Tibial nerve (tissue), 4 donors: ENCODE data around the gene ZNF618. TPM values are rescaled to one million over a fixed set of nuclear protein-coding genes. Genes with fewer than 3 reads are reported as not detected.

Source experiments
- DNase-seq, 2 donors: peaks; one replicate each; pipeline ENCODE4 v3.0.0-alpha.2; 2019; ENCODE audit warnings: low spot score in 2 of 2
- H3K27ac ChIP-seq, 4 donors: fragments of 200-600 bp; sonication (generic) in 3 of 4; one replicate each; pipeline ENCODE4 v1.5.1; 2017 to 2019; ENCODE audit warnings: mild to moderate bottlenecking in 1 of 4
- H3K27me3 ChIP-seq, 2 donors: fragments of 200-600 bp; sonication (generic) in 1 of 2; one replicate each; pipeline versions ENCODE4 v1.5.1 to v1.6.0; 2017 to 2019
- H3K36me3 ChIP-seq, 3 donors: fragments of 200-600 bp; sonication (generic); one replicate each; pipeline ENCODE4 v1.5.1; 2018 to 2019
- H3K4me1 ChIP-seq, 4 donors: fragments of 200-600 bp; sonication (generic) in 3 of 4; one replicate each; pipeline ENCODE4 v1.5.1; 2017 to 2019
- H3K4me3 ChIP-seq, 4 donors: fragments of 200-600 bp; sonication (generic) in 3 of 4; one replicate each; pipeline ENCODE4 v1.5.1; 2017 to 2019; ENCODE audit warnings: mild to moderate bottlenecking in 1 of 4, moderate library complexity in 1 of 4
- H3K9me3 ChIP-seq, 4 donors: fragments of 200-600 bp; sonication (generic) in 3 of 4; one replicate each; pipeline ENCODE4 v1.5.1; 2017 to 2019
- CTCF ChIP-seq, 5 experiments: fragments of 200-600 bp in 3 of 5; fragments of 450-650 bp in 2 of 5; sonication (generic) in 3 of 5; IDR thresholded peaks; one replicate each; pipeline ENCODE4 v1.5.1; 2016 to 2019; ENCODE audit warnings: antibody characterized with exemption in 5 of 5, mild to moderate bottlenecking in 3 of 5, moderate library complexity in 2 of 5
- EP300 ChIP-seq, 2 donors: sonication (generic); formaldehyde crosslinking; IDR thresholded peaks; one replicate each; pipeline ENCODE4 v1.6.1; 2017; ENCODE audit warnings: antibody characterized with exemption in 2 of 2, mild to moderate bottlenecking in 1 of 2
- POLR2A ChIP-seq, 2 donors: fragments of 450-650 bp; IDR thresholded peaks; one replicate each; pipeline ENCODE4 v1.6.1; 2017; ENCODE audit warnings: antibody characterized with exemption in 2 of 2, mild to moderate bottlenecking in 2 of 2, moderate library complexity in 2 of 2
- WGBS, 2 donors: methylation state at CpG; one replicate each; pipeline ENCODE4 v1.1.5; 2018; 5-methylcytosine and 5-hydroxymethylcytosine counted together
- total RNA-seq, 4 donors: library from RNA; depleted of rRNA; stranded (reverse); fragments of >200 nt; gene quantifications; one replicate each; pipeline ENCODE4 v1.1.0, GENCODE V29; 2016

The ZNF618 gene
- total RNA-seq, 4 donors from 2014 or later, result 7.3 to 11.6 (median 9.0) TPM

GRCh38 chr9:113990570-113990907 is 114.4 kb downstream of the ZNF618 start:
- Histone ChIP-seq H3K27me3 (no peaks in the 10 kb centered on the region), H3K4me3 (no peak overlapping the region), H3K36me3 (peaks cover 0 to 26% (median 0%) of the 10 kb centered on the region in 3 donors), H3K9me3 (no peaks in the 10 kb centered on the region), H3K4me1 (peaks cover 0 to 59% (median 18%) of the 10 kb centered on the region in 4 donors), H3K27ac (no peak overlapping the region)
- DNase-seq, result no peak
- TF ChIP-seq POLR2A (IDR thresholded peaks at IDR 0.05) (no peak), CTCF (IDR thresholded peaks at IDR 0.05) (no peak), EP300 (IDR thresholded peaks at IDR 0.05) (no peak)
- WGBS, 2 donors, result 86 to 87% methylated on average over 8 of the region's 8 CpGs

GRCh38 chr9:113990975-113991471 is 114.9 kb downstream of the ZNF618 start:
- Histone ChIP-seq H3K27ac (no peak overlapping the region), H3K27me3 (no peaks in the 10 kb centered on the region), H3K9me3 (no peaks in the 10 kb centered on the region), H3K4me3 (no peak overlapping the region), H3K36me3 (peaks cover 0 to 26% (median 0%) of the 10 kb centered on the region in 3 donors), H3K4me1 (peaks cover 0 to 59% (median 18%) of the 10 kb centered on the region in 4 donors)
- 83 to 92% methylated on average over 5 of the region's 5 CpGs for WGBS, 2 donors
- no peak for DNase-seq
- TF ChIP-seq EP300 (IDR thresholded peaks at IDR 0.05) (no peak), POLR2A (IDR thresholded peaks at IDR 0.05) (no peak)

GRCh38 chr9:113991714-113992113 is 115.6 kb downstream of the ZNF618 start:
- 88 to 95% methylated on average over 3 of the region's 3 CpGs for WGBS, 2 donors
- no peaks in the 10 kb centered on the region for H3K27me3 ChIP-seq
- H3K4me3 ChIP-seq, result no peak overlapping the region
- no peak overlapping the region for H3K27ac ChIP-seq
- peaks cover 0 to 31% (median 0%) of the 10 kb centered on the region in 3 donors for H3K36me3 ChIP-seq
- no peak for DNase-seq
- TF ChIP-seq EP300 (IDR thresholded peaks at IDR 0.05), result no peak
- TF ChIP-seq POLR2A (IDR thresholded peaks at IDR 0.05), result no peak
- TF ChIP-seq CTCF (IDR thresholded peaks at IDR 0.05), result no peak
- H3K9me3 ChIP-seq, result no peaks in the 10 kb centered on the region
- H3K4me1 ChIP-seq, result peaks cover 0 to 59% (median 18%) of the 10 kb centered on the region in 4 donors

GRCh38 chr9:113992276-113992951 is 116.3 kb downstream of the ZNF618 start:
- Histone ChIP-seq H3K4me1 (peaks cover 0 to 59% (median 18%) of the 10 kb centered on the region in 4 donors), H3K27ac (no peak overlapping the region), H3K4me3 (no peak overlapping the region), H3K27me3 (no peaks in the 10 kb centered on the region), H3K9me3 (no peaks in the 10 kb centered on the region), H3K36me3 (peaks cover 0 to 33% (median 0%) of the 10 kb centered on the region in 3 donors)
- WGBS, 2 donors, result 46 to 57% methylated on average over 12 to 15 of the region's 15 CpGs
- peak in 1 of 2 donors; percentile 16 for DNase-seq
- TF ChIP-seq POLR2A (IDR thresholded peaks at IDR 0.05) (no peak), EP300 (IDR thresholded peaks at IDR 0.05) (peak in 1 of 2 donors; percentile 68)

- no peak for DNase-seq
- H3K9me3 ChIP-seq, result no peaks in the 10 kb centered on the region
- 71 to 76% methylated on average over 6 of the region's 6 CpGs for WGBS, 2 donors
- H3K36me3 ChIP-seq, result peaks cover 0 to 32% (median 0%) of the 10 kb centered on the region in 3 donors
- no peak for TF ChIP-seq CTCF (IDR thresholded peaks at IDR 0.05)
- TF ChIP-seq EP300 (IDR thresholded peaks at IDR 0.05), result no peak
- no peak for TF ChIP-seq POLR2A (IDR thresholded peaks at IDR 0.05)
- H3K4me3 ChIP-seq, result no peak overlapping the region
- H3K27me3 ChIP-seq, result no peaks in the 10 kb centered on the region
- no peak overlapping the region for H3K27ac ChIP-seq
- H3K4me1 ChIP-seq, result peaks cover 0 to 59% (median 18%) of the 10 kb centered on the region in 4 donors
These were observed 116.9 kb downstream of the ZNF618 start for GRCh38 chr9:113992994-113993393.

- Histone ChIP-seq H3K4me1 (peaks cover 0 to 55% (median 18%) of the 10 kb centered on the region in 4 donors), H3K4me3 (no peak overlapping the region), H3K27me3 (no peaks in the 10 kb centered on the region), H3K36me3 (peaks cover 0 to 22% (median 0%) of the 10 kb centered on the region in 3 donors), H3K27ac (no peak overlapping the region), H3K9me3 (no peaks in the 10 kb centered on the region)
- peak; percentile 28 to 50 for DNase-seq
- TF ChIP-seq CTCF (IDR thresholded peaks at IDR 0.05), result no peak
- no peak for TF ChIP-seq POLR2A (IDR thresholded peaks at IDR 0.05)
- TF ChIP-seq EP300 (IDR thresholded peaks at IDR 0.05), result peak in 1 of 2 donors; percentile 36
- 43 to 53% methylated on average over 9 to 14 of the region's 14 CpGs for WGBS, 2 donors
These were observed 117.9 kb downstream of the ZNF618 start for GRCh38 chr9:113993838-113994540.
